Activated naive CD4-positive, alpha-beta T cell treated with anti-CD3 and anti-CD28 coated beads, Interleukin-2, amount 10 ng/mL, durations not matched to agents 7 days and 5 days (primary cell): ENCODE measurements around the gene ZNF101.
A peak's percentile ranks its signal among the peaks of the same experiment; 100 is the strongest.

Experiments
- CTCF ChIA-PET: fragments of 350-600 bp; sonication (Branson Sonifier 250); formaldehyde crosslinking; loops from one replicate; lab custom pipeline; 2021; ENCODE audit warnings: antibody characterized with exemption; lab: Charles Lee
- DNase-seq: peaks from one replicate; pipeline ENCODE4 v3.0.0-alpha.2; 2020
- H3K27ac Mint-ChIP-seq: one replicate; pipeline ENCODE4 v1.8.0; 2021; ENCODE audit warnings: mild to moderate bottlenecking, moderate library complexity, mixed read lengths
- H3K27me3 Mint-ChIP-seq: one replicate; pipeline ENCODE4 v1.8.0; 2021; ENCODE audit warnings: mild to moderate bottlenecking, mixed read lengths
- H3K36me3 Mint-ChIP-seq: one replicate; pipeline ENCODE4 v1.8.0; 2021; ENCODE audit warnings: mixed read lengths
- H3K4me1 Mint-ChIP-seq: one replicate; pipeline ENCODE4 v1.8.0; 2021; ENCODE audit warnings: mixed read lengths
- H3K4me3 Mint-ChIP-seq: one replicate; pipeline ENCODE4 v1.8.0; 2021; ENCODE audit warnings: mild to moderate bottlenecking, moderate library complexity, mixed read lengths
- H3K9me3 Mint-ChIP-seq: one replicate; pipeline ENCODE4 v1.8.0; 2021; ENCODE audit warnings: mixed read lengths

The ZNF101 gene

GRCh38 chr19:19649155-19649554, 19.5 kb upstream of the ZNF101 start:
- no peaks in the 10 kb centered on the region for H3K27me3 Mint-ChIP-seq
- H3K9me3 Mint-ChIP-seq: no peaks in the 10 kb centered on the region
- no peak for DNase-seq
- H3K27ac Mint-ChIP-seq: peak overlapping the region; percentile 68
- peaks cover 2% of the 10 kb centered on the region for H3K4me1 Mint-ChIP-seq
- H3K36me3 Mint-ChIP-seq: peaks cover 57% of the 10 kb centered on the region
- H3K4me3 Mint-ChIP-seq: no peak overlapping the region
- CTCF ChIA-PET: interaction anchor here (0.8 kb wide), 1 partner anchor 118 kb away, joined by 3 read pairs; no protein-coding TSS in a partner anchor

DNA sequence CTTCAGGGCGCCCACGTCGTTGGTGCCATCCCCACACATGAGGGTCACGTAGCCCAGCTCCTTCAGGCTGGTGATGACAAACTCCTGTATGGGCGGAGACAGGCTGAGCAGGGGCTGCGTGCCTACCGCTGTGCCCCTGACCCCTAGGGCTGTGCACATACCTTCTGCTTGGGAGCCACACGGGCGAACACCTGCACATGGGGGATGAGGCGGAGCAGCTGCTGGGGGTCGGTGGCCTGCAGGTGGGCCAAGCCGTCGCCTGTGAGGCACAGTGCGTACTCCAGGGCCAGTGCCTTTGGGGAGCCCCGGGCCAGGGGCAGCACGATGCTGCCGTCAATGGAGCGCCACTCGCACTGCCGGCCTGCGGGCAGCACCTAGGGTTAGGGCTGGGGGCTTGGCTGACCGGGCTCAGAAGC, 19.1 kb upstream of the ZNF101 start:
- no peaks in the 10 kb centered on the region for H3K27me3 Mint-ChIP-seq
- H3K27ac Mint-ChIP-seq: peak overlapping the region; percentile 68
- H3K36me3 Mint-ChIP-seq: peaks cover 58% of the 10 kb centered on the region
- no peaks in the 10 kb centered on the region for H3K4me1 Mint-ChIP-seq
- CTCF ChIA-PET: interaction anchor here (0.8 kb wide), 1 partner anchor 118 kb away, joined by 3 read pairs; no protein-coding TSS in a partner anchor
- no peaks in the 10 kb centered on the region for H3K9me3 Mint-ChIP-seq
- no peak overlapping the region for H3K4me3 Mint-ChIP-seq
- no peak for DNase-seq

DNA sequence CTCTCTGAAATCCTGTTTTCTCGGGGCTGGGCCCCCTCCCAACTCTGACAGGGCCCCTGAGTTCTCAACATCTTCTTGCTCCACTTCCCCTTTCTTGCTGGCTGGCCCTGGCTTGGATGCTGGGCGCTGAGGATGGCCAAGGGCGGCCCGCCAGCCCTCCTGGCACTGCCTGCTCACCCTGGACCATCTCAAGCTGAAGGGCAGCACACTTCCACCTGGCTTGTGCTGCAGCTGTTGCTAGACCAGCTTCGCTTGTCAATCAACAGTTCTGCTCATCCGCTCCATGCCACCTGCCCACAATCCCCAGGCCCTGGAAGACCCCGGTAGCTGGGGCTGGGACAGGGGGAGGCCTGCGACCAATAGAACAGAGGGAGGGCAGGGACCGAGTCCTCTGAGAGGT, 18.3 kb upstream of the ZNF101 start:
- peaks cover 57% of the 10 kb centered on the region for H3K36me3 Mint-ChIP-seq
- CTCF ChIA-PET: interaction anchor here (1.0 kb wide), 1 partner anchor 119 kb away, joined by 3 read pairs; no protein-coding TSS in a partner anchor

DNA sequence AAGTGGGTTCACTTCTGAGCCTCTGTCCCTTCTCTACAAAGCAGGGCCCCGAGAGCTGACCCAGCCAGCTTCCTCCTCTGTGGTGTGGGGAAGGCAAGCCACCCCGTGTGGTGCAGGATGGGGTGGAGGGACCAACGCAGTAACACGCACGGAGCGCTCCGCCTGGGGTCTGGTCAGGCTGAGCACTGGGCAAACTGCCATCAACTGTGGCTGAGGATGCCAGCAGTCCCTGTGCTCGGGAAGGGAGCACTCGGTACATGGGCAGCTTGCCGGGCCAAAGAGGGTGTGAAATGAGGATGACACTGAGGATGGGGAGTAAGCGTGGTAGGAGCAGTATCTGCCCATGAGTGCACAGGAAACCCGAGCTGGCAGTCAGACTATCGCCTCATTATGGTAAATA, 17.6 kb upstream of the ZNF101 start:
- Mint-ChIP-seq H3K27me3 (no peaks in the 10 kb centered on the region), H3K9me3 (no peaks in the 10 kb centered on the region), H3K4me3 (no peak overlapping the region), H3K4me1 (no peaks in the 10 kb centered on the region), H3K36me3 (peaks cover 55% of the 10 kb centered on the region), H3K27ac (no peak overlapping the region)
- no peak for DNase-seq
- CTCF ChIA-PET: no interaction called here

More for the DNA sequence above, 18.3 kb upstream of the ZNF101 start:
- DNase-seq: no peak
- Mint-ChIP-seq H3K9me3 (no peaks in the 10 kb centered on the region), H3K27me3 (no peaks in the 10 kb centered on the region), H3K4me3 (no peak overlapping the region), H3K4me1 (no peaks in the 10 kb centered on the region), H3K27ac (no peak overlapping the region)

GRCh38 chr19:19652482-19653295, 15.9 kb upstream of the ZNF101 start:
- DNase-seq: no peak
- Mint-ChIP-seq H3K27me3 (no peaks in the 10 kb centered on the region), H3K9me3 (no peaks in the 10 kb centered on the region), H3K36me3 (peaks cover 57% of the 10 kb centered on the region), H3K4me1 (no peaks in the 10 kb centered on the region), H3K27ac (no peak overlapping the region), H3K4me3 (no peak overlapping the region)
- CTCF ChIA-PET: interaction anchor here (0.8 to 1.0 kb wide), 2 partner anchors 120 to 163 kb away, joined by 3 read pairs; no protein-coding TSS in a partner anchor

DNA sequence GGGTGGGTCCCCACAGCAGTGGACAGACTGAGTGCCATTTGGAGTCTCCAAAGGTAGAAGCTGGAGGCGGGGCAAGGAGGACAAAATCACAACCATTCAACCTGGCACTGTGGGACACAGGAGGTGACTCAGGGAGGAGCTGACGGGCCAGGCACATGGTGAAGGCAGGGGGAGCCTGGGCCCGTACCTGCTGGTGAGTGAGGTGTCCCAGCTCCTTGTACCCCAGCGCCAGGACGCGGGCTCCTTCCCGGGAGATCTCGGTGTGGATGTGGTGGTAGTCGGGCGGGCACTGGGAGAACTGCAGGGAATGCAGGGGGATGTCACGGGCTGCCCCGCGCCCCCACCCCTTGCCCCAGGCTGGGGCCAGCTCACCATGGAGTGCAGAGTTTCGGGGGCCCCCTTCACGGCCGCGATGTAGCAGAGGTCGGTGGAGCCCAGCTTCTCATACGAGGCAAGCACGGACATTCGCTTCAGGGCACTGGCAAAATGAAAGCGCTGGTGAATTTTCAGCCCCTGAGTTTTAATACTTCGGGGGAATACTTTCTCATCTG, 15.0 kb upstream of the ZNF101 start:
- Mint-ChIP-seq H3K27me3 (no peaks in the 10 kb centered on the region), H3K36me3 (peaks cover 59% of the 10 kb centered on the region), H3K9me3 (no peaks in the 10 kb centered on the region), H3K4me3 (no peak overlapping the region), H3K4me1 (peaks cover 3% of the 10 kb centered on the region), H3K27ac (peak overlapping the region; percentile 55)
- CTCF ChIA-PET: interaction anchor here (1.2 kb wide), 1 partner anchor 10 kb away, joined by 6 read pairs; the partner anchor contains the start of gene GMIP
- no peak for DNase-seq

DNA sequence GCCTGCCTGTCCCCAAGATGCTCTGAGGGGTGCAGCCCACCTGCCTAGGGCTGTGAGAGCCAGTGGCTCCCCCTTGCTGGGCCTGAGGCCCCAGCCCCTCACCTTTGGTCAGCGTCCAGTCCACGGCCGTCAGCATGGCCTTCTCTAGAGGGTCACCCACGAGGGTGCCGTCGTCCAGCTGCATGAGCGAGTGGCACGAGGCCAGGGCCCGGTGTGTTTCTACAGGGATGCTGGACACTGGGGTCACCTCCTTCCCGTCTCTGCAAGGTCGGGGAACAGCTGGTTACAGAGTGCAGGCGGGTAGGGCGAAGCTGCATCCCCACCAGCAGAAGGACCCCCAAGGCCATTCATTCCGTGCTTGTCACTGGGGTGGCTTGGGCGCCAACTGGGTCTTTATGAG, 14.2 kb upstream of the ZNF101 start:
- peaks cover 60% of the 10 kb centered on the region for H3K36me3 Mint-ChIP-seq
- H3K9me3 Mint-ChIP-seq: no peaks in the 10 kb centered on the region
- no peak overlapping the region for H3K27ac Mint-ChIP-seq
- H3K27me3 Mint-ChIP-seq: no peaks in the 10 kb centered on the region
- no peak overlapping the region for H3K4me3 Mint-ChIP-seq
- H3K4me1 Mint-ChIP-seq: peaks cover 3% of the 10 kb centered on the region
- CTCF ChIA-PET: interaction anchor here (1.2 kb wide), 1 partner anchor 11 kb away, joined by 6 read pairs; the partner anchor contains the start of gene GMIP
- no peak for DNase-seq

DNA sequence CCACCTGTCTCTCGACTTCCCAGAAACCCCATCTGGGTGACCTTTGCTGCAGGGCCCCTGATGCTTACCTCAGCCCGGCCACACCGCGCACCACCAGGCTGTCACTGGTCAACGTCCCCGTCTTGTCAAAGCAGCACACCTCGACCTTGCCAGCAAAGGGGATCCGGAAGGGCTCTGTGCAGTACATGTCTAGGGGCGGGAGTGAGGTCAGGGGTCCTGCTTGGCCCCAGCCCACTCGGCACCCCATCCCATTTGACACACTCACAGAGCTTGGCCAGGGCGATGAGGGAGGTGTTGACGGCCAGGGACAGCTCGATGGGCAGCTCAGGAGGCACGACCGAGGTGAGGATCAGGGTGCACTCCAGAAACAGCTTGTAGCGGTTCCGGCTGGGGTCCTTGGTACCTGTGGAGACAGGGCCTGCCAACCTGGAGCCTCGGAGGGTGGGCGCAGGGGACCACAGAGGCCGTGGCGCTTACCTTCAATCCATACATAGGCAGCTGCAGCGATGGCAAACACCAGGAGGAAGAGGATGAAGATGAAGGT, 13.5 kb upstream of the ZNF101 start:
- Mint-ChIP-seq H3K36me3 (peaks cover 60% of the 10 kb centered on the region), H3K4me1 (peaks cover 3% of the 10 kb centered on the region), H3K9me3 (no peaks in the 10 kb centered on the region), H3K27me3 (no peaks in the 10 kb centered on the region), H3K27ac (no peak overlapping the region), H3K4me3 (no peak overlapping the region)
- CTCF ChIA-PET: no interaction called here
- DNase-seq: no peak

DNA sequence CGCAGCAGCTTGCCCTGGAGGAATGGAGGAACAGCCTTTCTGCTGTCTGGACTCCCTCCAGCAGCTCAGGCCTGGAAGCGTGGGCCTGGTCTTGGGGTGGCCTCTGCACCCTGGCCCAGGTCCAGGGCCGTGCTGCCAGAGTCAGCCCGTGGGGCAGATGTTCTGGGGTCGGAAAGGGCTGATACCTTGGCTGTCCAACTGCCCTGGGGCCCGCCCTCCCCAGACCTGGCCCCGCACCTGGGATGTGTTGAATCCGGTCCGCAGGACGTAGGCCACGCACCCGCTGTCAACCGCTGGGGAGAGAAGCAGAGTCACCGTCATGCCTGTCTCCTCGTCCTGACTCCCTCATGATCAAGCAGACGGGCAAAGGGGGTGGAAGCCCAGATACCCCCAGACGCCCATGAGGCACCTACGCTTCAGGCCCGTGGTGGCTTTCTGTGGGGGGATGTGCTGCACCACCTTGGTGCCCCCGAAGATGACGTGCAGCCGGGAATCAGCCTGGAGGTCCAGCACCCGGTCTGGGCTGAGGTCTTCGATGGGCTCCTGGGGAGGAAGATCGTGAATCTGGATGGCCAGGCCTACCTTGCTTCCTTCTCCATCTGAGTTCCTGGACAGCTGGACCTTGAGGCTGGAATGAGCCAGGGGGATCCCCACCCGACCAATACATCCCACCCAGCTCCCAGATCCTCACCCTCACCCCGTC, 12.8 kb upstream of the ZNF101 start:
- no peak overlapping the region for H3K4me3 Mint-ChIP-seq
- H3K9me3 Mint-ChIP-seq: no peaks in the 10 kb centered on the region
- H3K27ac Mint-ChIP-seq: peak overlapping the region; percentile 24
- H3K36me3 Mint-ChIP-seq: peaks cover 58% of the 10 kb centered on the region
- H3K27me3 Mint-ChIP-seq: no peaks in the 10 kb centered on the region
- peaks cover 3% of the 10 kb centered on the region for H3K4me1 Mint-ChIP-seq
- no peak for DNase-seq
- CTCF ChIA-PET: no interaction called here

- CTCF ChIA-PET: no interaction called here
- Mint-ChIP-seq H3K36me3 (peaks cover 63% of the 10 kb centered on the region), H3K27ac (peak overlapping the region; percentile 24), H3K4me1 (peaks cover 11% of the 10 kb centered on the region), H3K9me3 (no peaks in the 10 kb centered on the region), H3K4me3 (no peak overlapping the region), H3K27me3 (no peaks in the 10 kb centered on the region)
- no peak for DNase-seq
Observed at GRCh38 chr19:19656451-19657396, 11.9 kb upstream of the ZNF101 start.

GRCh38 chr19:19657397-19657783, 11.2 kb upstream of the ZNF101 start:
- CTCF ChIA-PET: no interaction called here
- H3K9me3 Mint-ChIP-seq: no peaks in the 10 kb centered on the region
- H3K4me1 Mint-ChIP-seq: peaks cover 18% of the 10 kb centered on the region
- H3K4me3 Mint-ChIP-seq: no peak overlapping the region
- H3K27me3 Mint-ChIP-seq: no peaks in the 10 kb centered on the region
- no peak overlapping the region for H3K27ac Mint-ChIP-seq
- peaks cover 66% of the 10 kb centered on the region for H3K36me3 Mint-ChIP-seq
- DNase-seq: no peak

DNA sequence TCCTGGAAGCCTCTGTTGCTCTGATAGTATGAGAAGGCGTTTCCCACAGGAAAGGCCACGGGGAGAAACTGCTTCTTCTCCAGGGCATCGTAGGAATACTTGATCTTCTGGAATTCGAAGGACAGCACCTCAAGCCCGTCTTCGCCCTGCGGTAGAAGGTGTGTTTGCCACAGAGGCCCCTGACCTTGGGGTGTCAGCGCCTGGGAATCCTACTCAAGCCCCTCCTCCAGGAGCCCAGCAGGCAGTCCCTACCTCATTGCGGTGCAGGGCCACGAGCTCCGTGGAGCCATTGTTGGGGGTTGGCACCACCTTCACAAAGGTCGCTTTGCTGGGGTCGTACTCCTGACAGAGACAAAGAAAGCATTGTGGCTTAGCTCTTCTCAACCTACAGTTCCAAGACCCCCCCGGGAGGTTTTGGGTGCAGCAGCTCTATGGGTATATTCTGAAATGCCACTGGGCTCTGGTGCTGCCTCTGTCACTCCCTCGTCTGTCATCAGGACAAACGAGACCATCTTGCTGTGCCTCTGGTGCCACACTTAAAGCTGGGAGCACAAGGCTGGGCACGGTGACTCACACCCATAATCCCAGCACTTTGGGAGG, 8.9 kb upstream of the ZNF101 start:
- Mint-ChIP-seq H3K27ac (no peak overlapping the region), H3K4me1 (peaks cover 27% of the 10 kb centered on the region), H3K4me3 (no peak overlapping the region), H3K36me3 (peaks cover 62% of the 10 kb centered on the region), H3K27me3 (no peaks in the 10 kb centered on the region), H3K9me3 (no peaks in the 10 kb centered on the region)
- no peak for DNase-seq
- CTCF ChIA-PET: interaction anchor here (1.1 kb wide), 1 partner anchor 15 kb away, joined by 4 read pairs; no protein-coding TSS in a partner anchor
